KBM-7 (cell line): ENCODE data around the gene ATP2C2.
"Not testable (repeated sequence)": the region's sequence is repeated elsewhere in the genome, so short reads cannot be mapped to it uniquely, and the experiment has no call there.

Source experiments
- DNase-seq: peaks from one replicate; pipeline ENCODE4 v3.0.0-alpha.2; 2015
- in situ Hi-C: fragments of 300-500 bp; cut with MboI; formaldehyde crosslinking; loops from 2 replicates; pipeline ENCODE4 v1.14.3; 2020; ENCODE audit warnings: low sequenced_read_pairs, low pct_unique_long_range_greater_than_20kb, mixed read lengths

The ATP2C2 gene

GRCh38 chr16:84339766-84340165 is 28.6 kb upstream of the ATP2C2 start:
- no peak for DNase-seq
- in situ Hi-C loops, result no loop called here

- in situ Hi-C loops, result no loop called here
- peak; percentile 14 for DNase-seq
Measured at GRCh38 chr16:84340325-84341040, 27.9 kb upstream of the ATP2C2 start.

- DNase-seq, result no peak
- in situ Hi-C loops, result no loop called here
Measured at GRCh38 chr16:84341528-84342295, 26.6 kb upstream of the ATP2C2 start.

- in situ Hi-C loops, DNase-seq: not testable (repeated sequence)
Measured at GRCh38 chr16:84343800-84344199, 24.5 kb upstream of the ATP2C2 start.

DNA sequence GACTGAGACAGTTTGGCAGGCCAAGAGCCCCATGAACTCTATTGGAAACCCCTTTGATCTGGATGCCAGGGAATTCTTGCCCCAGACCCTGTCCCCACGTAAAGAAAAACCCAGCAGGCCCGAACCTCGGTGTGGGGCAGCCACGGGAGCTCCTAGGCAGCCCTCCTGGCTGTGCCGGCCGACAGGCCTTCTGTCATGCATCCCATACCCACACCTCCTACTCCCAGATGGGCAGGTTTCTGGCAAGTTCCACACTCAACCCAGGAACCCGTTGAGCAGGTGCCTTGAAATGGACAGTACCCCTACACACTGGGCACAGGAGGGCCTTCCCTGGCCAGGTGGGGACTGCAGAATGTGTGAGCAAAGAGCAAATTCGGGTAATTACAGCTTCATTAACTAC is 23.6 kb upstream of the ATP2C2 start:
- no peak for DNase-seq
- in situ Hi-C loops, result no loop called here

- in situ Hi-C loops, result no loop called here
- no peak for DNase-seq
Measured at GRCh38 chr16:84347161-84347560, 21.2 kb upstream of the ATP2C2 start.

DNA sequence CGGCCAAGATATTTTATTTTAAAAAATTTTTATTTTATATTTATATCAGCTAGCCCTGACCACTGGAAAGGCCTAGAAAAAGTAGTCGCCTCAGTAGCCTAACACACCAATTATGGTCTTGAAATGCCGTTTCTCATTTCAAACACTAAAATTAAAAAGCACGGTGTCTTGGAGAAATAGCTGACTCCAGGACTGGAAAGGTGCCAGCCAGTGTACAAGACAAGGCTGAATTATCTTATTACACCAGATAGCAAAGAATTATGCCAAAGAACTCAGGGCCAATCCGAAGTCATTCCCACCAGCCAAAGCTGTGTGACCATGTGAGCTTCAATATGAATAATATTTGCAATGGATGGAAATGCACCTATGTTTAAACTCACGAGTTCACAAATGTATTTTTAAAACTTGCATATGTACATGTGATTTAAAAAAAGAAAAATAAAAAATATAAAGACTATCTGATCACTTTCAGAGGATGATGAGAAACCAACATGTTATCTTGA is 19.9 kb upstream of the ATP2C2 start:
- in situ Hi-C loops, result no loop called here

DNA sequence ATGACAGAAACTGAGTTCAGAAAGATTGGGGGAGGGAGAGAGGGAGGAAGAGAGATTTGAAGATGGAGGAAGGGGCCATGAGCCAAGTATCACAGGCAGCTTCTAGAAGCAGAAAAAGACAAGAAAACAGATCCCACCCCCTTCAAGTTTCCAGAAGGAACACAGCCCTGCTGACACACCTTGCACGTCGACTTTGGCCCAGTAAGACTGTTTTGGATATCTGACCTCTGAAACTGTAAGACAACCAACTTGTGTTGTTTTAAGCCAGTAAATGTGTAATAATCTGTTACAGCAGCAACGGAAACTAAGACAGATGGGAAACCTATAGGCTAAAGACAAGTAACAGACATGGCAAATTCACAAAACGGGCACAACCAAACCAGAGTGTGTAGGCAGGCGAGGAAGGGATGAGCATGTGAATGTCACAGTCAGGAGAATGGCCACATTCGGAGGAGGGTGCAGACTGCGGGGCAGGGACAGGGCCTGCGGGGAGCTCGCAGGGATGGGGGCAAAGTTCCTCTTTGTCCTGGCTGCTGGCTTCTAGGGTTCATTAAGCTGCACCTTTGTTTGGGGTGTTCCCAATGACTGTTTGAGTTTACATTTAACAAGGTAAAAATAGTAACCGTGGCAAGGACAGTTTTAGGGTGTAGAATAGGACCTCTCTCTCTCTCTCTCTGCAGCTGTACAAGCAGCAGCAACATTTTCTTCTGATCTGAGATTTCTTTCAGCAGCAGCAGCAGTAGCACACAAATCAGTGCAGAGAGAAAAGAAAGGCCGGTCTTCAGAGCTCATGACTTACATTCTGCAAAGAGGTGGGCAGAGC is 18.3 kb upstream of the ATP2C2 start:
- in situ Hi-C loops, result no loop called here
- no peak for DNase-seq

More for the DNA sequence above, 19.9 kb upstream of the ATP2C2 start:
- DNase-seq, result no peak

- DNase-seq, result no peak
- in situ Hi-C loops, result no loop called here
Measured at GRCh38 chr16:84350685-84351400, 17.5 kb upstream of the ATP2C2 start.

DNA sequence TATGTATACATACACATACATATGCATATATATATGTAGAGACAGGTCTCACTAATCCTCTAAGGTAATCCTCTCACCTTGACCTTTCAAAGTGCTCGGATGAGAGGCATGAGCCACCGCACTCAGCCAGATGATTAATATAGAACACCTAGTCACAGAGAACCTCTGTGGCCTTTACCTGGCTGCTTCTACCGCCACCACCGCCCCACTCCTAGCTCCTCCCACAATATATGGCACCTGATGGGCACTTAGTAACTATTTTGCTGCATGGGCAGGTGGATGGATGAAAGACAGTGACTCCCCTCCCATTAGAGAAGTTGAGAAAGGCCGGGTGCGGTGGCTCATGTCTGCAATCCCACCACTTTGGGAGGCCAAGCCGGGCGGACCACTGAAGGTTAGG is 16.7 kb upstream of the ATP2C2 start:
- DNase-seq, result no peak
- in situ Hi-C loops, result no loop called here

GRCh38 chr16:84354306-84354705 is 14.0 kb upstream of the ATP2C2 start:
- in situ Hi-C loops, result no loop called here
- DNase-seq, result no peak

DNA sequence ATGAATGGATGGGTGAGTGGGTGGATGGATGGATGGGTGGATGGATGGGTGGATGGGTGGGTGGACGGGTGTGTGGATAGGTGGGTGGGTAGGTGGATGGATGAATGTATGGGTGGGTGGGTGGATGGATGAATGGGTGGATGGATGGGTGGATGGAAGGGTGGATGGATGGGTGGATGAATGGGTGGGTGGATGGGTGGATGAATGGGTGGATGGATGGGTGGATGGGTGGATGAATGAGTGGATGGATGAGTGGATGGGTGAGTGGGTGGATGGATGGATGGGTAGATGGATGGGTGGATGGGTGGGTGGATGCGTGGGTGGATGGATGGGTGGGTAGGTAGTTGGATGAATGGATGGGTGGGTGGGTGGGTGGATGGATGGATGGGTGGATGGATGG is 13.2 kb upstream of the ATP2C2 start:
- in situ Hi-C loops, result no loop called here
- DNase-seq, result no peak

DNA sequence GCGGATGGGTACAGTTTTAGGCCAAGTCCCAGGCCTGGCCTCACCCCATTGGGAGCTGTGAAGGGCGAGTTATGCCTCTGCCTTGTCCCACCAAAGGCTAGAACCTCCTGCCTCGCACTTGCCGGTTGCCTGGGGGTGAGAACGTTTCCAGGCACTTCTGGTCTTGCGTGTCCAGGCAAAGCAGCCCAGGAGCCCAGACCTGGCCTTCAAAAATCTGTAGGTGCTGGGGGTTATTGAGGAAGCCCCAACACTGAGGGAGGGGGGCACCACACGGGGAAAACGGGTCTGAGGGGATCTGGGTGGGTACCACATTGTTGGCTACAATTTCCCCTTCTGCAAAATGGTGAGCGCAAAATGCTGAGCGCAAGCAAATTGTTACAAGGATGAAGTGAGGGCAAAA is 12.2 kb upstream of the ATP2C2 start:
- no peak for DNase-seq
- in situ Hi-C loops, result no loop called here

- in situ Hi-C loops, result no loop called here
- no peak for DNase-seq
Measured at GRCh38 chr16:84356591-84357116, 11.7 kb upstream of the ATP2C2 start.

GRCh38 chr16:84357191-84357651 is 11.1 kb upstream of the ATP2C2 start:
- DNase-seq, result peak; percentile 40

DNA sequence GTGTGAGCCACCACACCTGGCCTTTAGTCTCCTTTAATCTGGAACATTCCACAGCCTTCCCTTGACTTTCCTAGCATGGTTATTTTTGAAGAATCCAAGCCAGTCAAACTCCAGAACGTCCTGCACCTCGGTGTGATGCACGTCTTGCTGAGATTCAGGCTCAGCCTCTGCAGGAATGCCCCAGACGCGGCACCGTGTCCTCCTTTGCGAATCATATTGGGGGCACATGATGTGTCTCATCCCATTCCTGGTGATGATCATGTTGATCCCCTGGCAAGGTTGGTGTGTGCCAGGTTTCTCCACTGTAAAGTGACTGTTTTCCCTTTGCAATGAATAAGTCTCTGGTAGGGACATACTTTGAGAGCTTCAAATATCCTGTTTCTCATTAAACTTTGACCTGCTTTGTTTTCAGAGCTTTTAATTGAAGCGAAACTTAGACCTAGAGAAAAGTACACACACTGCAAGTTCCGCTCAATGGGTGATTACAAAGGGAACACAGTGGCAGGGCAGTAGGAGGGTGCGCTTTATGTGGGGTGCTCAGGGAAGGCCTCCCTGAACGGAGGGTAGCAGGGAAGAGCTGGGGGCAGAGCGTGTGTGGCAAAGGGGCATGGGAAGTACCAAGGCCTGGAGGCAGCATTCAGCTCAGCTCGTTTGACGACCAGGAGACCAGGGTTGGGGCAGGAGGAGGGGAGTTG is 9.6 kb upstream of the ATP2C2 start:
- no peak for DNase-seq
- in situ Hi-C loops, result no loop called here

More at GRCh38 chr16:84357191-84357651, 11.1 kb upstream of the ATP2C2 start:
- in situ Hi-C loops, result no loop called here

GRCh38 chr16:84359326-84359725 is 9.0 kb upstream of the ATP2C2 start:
- no peak for DNase-seq
- in situ Hi-C loops, result no loop called here

- in situ Hi-C loops, result no loop called here
- DNase-seq, result no peak
Measured at GRCh38 chr16:84360170-84360569, 8.2 kb upstream of the ATP2C2 start.
